Loucy (cell line): ENCODE results near the gene COG8.

Experiments
- H2AFZ ChIP-seq: fragments of 200-600 bp; sonication (generic); 2 replicates; pipeline ENCODE4 v1.6.0; 2016; ENCODE audit warnings: antibody characterized with exemption, mild to moderate bottlenecking, low read length, moderate library complexity
- H3F3A ChIP-seq: fragments of 200-600 bp; 2 replicates; pipeline ENCODE4 v1.6.0; 2016; ENCODE audit warnings: antibody characterized with exemption, low read depth, mild to moderate bottlenecking
- H3K27me3 ChIP-seq: fragments of 200-600 bp; sonication (generic); 2 replicates; pipeline ENCODE4 v1.6.1; 2014; ENCODE audit warnings: low read length, mild to moderate bottlenecking; ENCODE audit not compliant: insufficient read depth, poor library complexity, severe bottlenecking
- H3K36me3 ChIP-seq: fragments of 200-600 bp; sonication (generic); 2 replicates; pipeline ENCODE4 v1.6.1; 2016; ENCODE audit warnings: low read length; ENCODE audit not compliant: insufficient read depth
- H3K4me1 ChIP-seq: fragments of 200-600 bp; sonication (generic); 2 replicates; pipeline ENCODE4 v1.5.1; 2014; ENCODE audit warnings: low read length, mild to moderate bottlenecking; ENCODE audit not compliant: insufficient read depth, poor library complexity, severe bottlenecking
- H3K4me2 ChIP-seq: fragments of 200-600 bp; sonication (generic); 2 replicates; pipeline ENCODE4 v1.6.0; 2014; ENCODE audit warnings: antibody characterized with exemption, low read length, low read depth, mild to moderate bottlenecking; ENCODE audit not compliant: poor library complexity, severe bottlenecking
- H3K4me3 ChIP-seq: fragments of 200-600 bp; sonication (generic); 2 replicates; pipeline ENCODE4 v1.5.1; 2014; ENCODE audit warnings: low read length, mild to moderate bottlenecking, mixed read lengths; ENCODE audit not compliant: poor library complexity, severe bottlenecking
- H3K79me2 ChIP-seq: fragments of 200-600 bp; sonication (generic); 2 replicates; pipeline ENCODE4 v1.6.1; 2014; ENCODE audit warnings: low read length; ENCODE audit not compliant: insufficient read depth
- H3K9ac ChIP-seq: fragments of 200-600 bp; sonication (generic); 2 replicates; pipeline ENCODE4 v1.6.0; 2014; ENCODE audit warnings: mild to moderate bottlenecking, low read depth, low read length, moderate library complexity; ENCODE audit not compliant: poor library complexity, severe bottlenecking
- H3K9me2 ChIP-seq: fragments of 200-600 bp; sonication (generic); replicated peaks from 2 replicates; pipeline ENCODE4 v1.6.1; 2016; ENCODE audit warnings: low read depth, low read length, mixed read lengths
- H3K9me3 ChIP-seq: fragments of 200-600 bp; sonication (generic); 2 replicates; pipeline ENCODE4 v1.6.1; 2014; ENCODE audit warnings: mild to moderate bottlenecking, antibody characterized with exemption, low read length, low read depth; ENCODE audit not compliant: insufficient read depth
- H4K20me1 ChIP-seq: fragments of 200-600 bp; sonication (generic); 2 replicates; pipeline ENCODE4 v1.6.0; 2014; ENCODE audit warnings: antibody characterized with exemption, low read length, mild to moderate bottlenecking; ENCODE audit not compliant: insufficient read depth, poor library complexity, severe bottlenecking
- EZH2phosphoT487 ChIP-seq: fragments of 200-600 bp; IDR thresholded peaks from 2 replicates; pipeline ENCODE4 v1.6.1; 2018; ENCODE audit warnings: antibody characterized with exemption, mild to moderate bottlenecking, moderate library complexity, borderline replicate concordance
- TF ChIP-seq, protein P1 (sequence below): fragments of 200-600 bp; sonication (generic); conservative IDR thresholded peaks from 2 replicates; pipeline ENCODE4 v1.5.1; 2014; ENCODE audit warnings: mild to moderate bottlenecking, antibody characterized with exemption, low read length

The COG8 gene, protein sequence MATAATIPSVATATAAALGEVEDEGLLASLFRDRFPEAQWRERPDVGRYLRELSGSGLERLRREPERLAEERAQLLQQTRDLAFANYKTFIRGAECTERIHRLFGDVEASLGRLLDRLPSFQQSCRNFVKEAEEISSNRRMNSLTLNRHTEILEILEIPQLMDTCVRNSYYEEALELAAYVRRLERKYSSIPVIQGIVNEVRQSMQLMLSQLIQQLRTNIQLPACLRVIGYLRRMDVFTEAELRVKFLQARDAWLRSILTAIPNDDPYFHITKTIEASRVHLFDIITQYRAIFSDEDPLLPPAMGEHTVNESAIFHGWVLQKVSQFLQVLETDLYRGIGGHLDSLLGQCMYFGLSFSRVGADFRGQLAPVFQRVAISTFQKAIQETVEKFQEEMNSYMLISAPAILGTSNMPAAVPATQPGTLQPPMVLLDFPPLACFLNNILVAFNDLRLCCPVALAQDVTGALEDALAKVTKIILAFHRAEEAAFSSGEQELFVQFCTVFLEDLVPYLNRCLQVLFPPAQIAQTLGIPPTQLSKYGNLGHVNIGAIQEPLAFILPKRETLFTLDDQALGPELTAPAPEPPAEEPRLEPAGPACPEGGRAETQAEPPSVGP

DNA sequence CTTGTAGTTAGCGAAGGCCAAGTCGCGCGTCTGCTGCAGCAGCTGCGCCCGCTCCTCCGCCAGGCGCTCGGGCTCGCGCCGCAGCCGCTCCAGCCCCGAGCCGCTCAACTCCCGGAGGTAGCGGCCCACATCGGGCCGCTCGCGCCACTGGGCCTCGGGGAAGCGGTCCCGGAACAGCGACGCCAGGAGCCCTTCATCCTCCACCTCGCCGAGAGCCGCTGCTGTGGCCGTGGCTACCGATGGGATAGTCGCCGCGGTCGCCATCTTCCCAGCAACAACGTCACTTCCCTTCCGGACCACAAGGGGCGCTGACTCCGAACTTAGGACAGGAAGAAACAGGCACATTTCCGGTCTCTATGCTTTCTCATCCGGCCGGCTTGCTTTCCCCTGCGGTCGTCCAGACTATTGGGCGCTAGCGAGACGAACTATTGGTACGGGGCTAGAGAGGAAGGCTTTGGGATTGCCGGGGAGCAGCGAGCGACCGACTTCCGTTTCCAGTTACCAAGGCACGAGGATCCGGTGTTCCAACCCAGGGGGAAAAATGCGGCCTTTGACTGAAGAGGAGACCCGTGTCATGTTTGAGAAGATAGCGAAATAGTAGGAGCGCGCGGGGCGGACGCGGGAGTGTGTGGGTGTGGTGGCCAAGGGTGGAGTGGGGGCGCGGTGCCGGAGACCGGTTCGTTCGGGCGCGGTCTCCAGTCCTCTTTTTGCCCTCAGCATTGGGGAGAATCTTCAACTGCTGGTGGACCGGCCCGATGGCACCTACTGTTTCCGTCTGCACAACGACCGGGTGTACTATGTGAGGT is at the start of gene COG8, which contains the start of gene NIP7:
Gene COG8 (minus strand): TSS at position 276 of the 806 bp plus-strand sequence. CDS start 12 bp downstream, at position 264.
Gene NIP7 (plus strand): TSS at position 484 of the 806 bp plus-strand sequence. CDS start 58 bp downstream, at position 542.
- H3K79me2 ChIP-seq: peaks cover 52% of the 10 kb centered on the region
- H3K9me2 ChIP-seq: no peaks in the 10 kb centered on the region
- H3K4me2 ChIP-seq: peak within 1 kb of the TSS; percentile 97
- peaks cover 12% of the 10 kb centered on the region; the same call in 1 of the 2 replicates for H3K36me3 ChIP-seq
- peaks cover 31% of the 10 kb centered on the region for H3K4me1 ChIP-seq
- H3K9ac ChIP-seq: peak within 1 kb of the TSS; percentile 88
- no peaks in the 10 kb centered on the region for H3F3A ChIP-seq
- H3K4me3 ChIP-seq: peak within 1 kb of the TSS; percentile 83
- H2AFZ ChIP-seq: peak within 1 kb of the TSS; percentile 72
- no peaks in the 10 kb centered on the region for H3K9me3 ChIP-seq
- TF ChIP-seq EZH2phosphoT487: no peak
- TF ChIP-seq, protein P1, sequence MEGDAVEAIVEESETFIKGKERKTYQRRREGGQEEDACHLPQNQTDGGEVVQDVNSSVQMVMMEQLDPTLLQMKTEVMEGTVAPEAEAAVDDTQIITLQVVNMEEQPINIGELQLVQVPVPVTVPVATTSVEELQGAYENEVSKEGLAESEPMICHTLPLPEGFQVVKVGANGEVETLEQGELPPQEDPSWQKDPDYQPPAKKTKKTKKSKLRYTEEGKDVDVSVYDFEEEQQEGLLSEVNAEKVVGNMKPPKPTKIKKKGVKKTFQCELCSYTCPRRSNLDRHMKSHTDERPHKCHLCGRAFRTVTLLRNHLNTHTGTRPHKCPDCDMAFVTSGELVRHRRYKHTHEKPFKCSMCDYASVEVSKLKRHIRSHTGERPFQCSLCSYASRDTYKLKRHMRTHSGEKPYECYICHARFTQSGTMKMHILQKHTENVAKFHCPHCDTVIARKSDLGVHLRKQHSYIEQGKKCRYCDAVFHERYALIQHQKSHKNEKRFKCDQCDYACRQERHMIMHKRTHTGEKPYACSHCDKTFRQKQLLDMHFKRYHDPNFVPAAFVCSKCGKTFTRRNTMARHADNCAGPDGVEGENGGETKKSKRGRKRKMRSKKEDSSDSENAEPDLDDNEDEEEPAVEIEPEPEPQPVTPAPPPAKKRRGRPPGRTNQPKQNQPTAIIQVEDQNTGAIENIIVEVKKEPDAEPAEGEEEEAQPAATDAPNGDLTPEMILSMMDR: peak; percentile 71
- peaks cover 3% of the 10 kb centered on the region for H4K20me1 ChIP-seq
- no peaks in the 10 kb centered on the region for H3K27me3 ChIP-seq

DNA sequence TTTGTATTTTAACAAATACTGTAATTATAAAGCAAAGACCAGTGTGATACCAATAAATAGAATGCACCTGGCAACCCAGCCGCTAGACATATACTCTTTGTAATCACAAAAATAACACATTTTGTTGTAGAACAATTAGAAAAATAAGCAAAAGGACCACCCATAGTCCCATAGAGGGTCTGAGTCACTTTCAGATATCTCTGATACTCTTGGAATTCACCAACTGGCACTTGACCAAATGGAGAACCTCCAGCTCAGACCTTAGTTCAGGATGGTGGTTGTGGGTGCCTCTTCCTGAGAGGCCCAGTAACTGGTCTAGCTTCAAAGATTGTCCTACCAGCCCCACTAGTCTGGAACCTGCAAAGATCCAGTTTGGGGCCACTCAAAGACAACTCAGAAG is 47.2 kb upstream of the COG8 start:
- H3K79me2 ChIP-seq: peaks cover 52% of the 10 kb centered on the region
- H3K9ac ChIP-seq: peak overlapping the region; percentile 83
- H3K4me3 ChIP-seq: peak overlapping the region; percentile 79
- no peaks in the 10 kb centered on the region for H3K27me3 ChIP-seq
- H3K36me3 ChIP-seq: peaks cover 4% of the 10 kb centered on the region; the same call in 1 of the 2 replicates
- H3F3A ChIP-seq: 0 out of 2 replicates have a peak, but pooled peaks cover 3% of the 10 kb centered on the region
- no peaks in the 10 kb centered on the region for H3K9me2 ChIP-seq
- peak overlapping the region; percentile 64 for H3K4me2 ChIP-seq
- peaks cover 33% of the 10 kb centered on the region for H3K4me1 ChIP-seq
- no peak for TF ChIP-seq EZH2phosphoT487
- TF ChIP-seq, protein P1: no peak
- H2AFZ ChIP-seq: peak overlapping the region; percentile 99
- H3K9me3 ChIP-seq: no peaks in the 10 kb centered on the region
- peaks cover 31% of the 10 kb centered on the region for H4K20me1 ChIP-seq

DNA sequence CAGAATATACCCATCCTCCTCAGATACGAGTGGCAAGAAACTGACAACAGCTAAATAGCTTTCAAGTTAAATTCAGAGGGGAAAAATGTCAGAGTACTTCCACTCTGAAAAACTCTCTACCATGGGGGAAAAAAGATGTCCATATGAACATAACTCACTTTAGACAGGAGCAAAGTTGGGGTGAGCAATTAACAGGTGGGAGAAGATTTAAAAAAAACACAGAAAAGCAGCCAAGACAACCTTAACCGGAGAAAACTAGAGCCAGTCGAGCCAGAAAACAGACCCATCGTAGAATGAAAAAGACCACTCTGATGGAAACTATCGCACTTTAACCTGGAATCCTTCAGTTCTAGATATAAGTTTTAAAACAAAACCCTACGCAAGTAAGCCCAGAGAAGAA is 45.6 kb upstream of the COG8 start:
- Histone ChIP-seq H3K9ac (peak overlapping the region; percentile 83), H3K9me3 (no peaks in the 10 kb centered on the region), H3K4me1 (peaks cover 33% of the 10 kb centered on the region), H3K4me2 (peak overlapping the region; percentile 93), H2AFZ (peak overlapping the region; percentile 56; the same call in 1 of the 2 replicates), H4K20me1 (peaks cover 31% of the 10 kb centered on the region), H3K4me3 (peak overlapping the region; percentile 79), H3K27me3 (no peaks in the 10 kb centered on the region), H3F3A (0 out of 2 replicates have a peak, but pooled peaks cover 3% of the 10 kb centered on the region), H3K79me2 (peaks cover 62% of the 10 kb centered on the region), H3K9me2 (no peaks in the 10 kb centered on the region), H3K36me3 (peaks cover 4% of the 10 kb centered on the region; the same call in 1 of the 2 replicates)
- TF ChIP-seq EZH2phosphoT487: no peak
- TF ChIP-seq, protein P1: no peak
